Occipital lobe (tissue), 2 donors: ENCODE data around the gene NAXE. TPM values are rescaled to one million over a fixed set of nuclear protein-coding genes. Genes with fewer than 3 reads are reported as not detected.
A peak's percentile ranks its signal among the peaks of the same experiment; 100 is the strongest.
"Not testable (repeated sequence)": the region's sequence is repeated elsewhere in the genome, so short reads cannot be mapped to it uniquely, and the experiment has no call there.

Source experiments
- DNase-seq: peaks from one replicate; lab custom pipeline; 2025; lab: John Stamatoyannopoulos, UW
- total RNA-seq: library from RNA; depleted of rRNA; stranded (reverse); fragments of >200 nt; gene quantifications from one replicate; pipeline ENCODE4 v1.2.3, GENCODE V29; 2014

The NAXE gene
- total RNA-seq, 1 donor from 2014 or later = 26.5 TPM

GRCh38 chr1:156592910-156593660 is 1.5 kb downstream of the NAXE start:
- no peak for DNase-seq

GRCh38 chr1:156593661-156593989 is 2.0 kb downstream of the NAXE start:
- no peak for DNase-seq

GRCh38 chr1:156594190-156594589 is 2.6 kb downstream of the NAXE start:
- no peak for DNase-seq

- no peak for DNase-seq
Measured at GRCh38 chr1:156595016-156595415, 3.4 kb downstream of the NAXE start.

- DNase-seq = no peak
Measured at GRCh38 chr1:156596426-156596825, 4.8 kb downstream of the NAXE start.

GRCh38 chr1:156598125-156598524 is 6.5 kb downstream of the NAXE start:
- DNase-seq = no peak

GRCh38 chr1:156598731-156599432 is 7.3 kb downstream of the NAXE start:
- DNase-seq = no peak

GRCh38 chr1:156599811-156600210 is 8.2 kb downstream of the NAXE start:
- no peak for DNase-seq

GRCh38 chr1:156600733-156601121 is 9.2 kb downstream of the NAXE start:
- no peak for DNase-seq

- peak; percentile 85 for DNase-seq
Measured at GRCh38 chr1:156601122-156601830, 9.7 kb downstream of the NAXE start, which contains the start of gene GPATCH4. TSS of gene GPATCH4 (minus strand) at chr1:156601479.

- DNase-seq = no peak
Measured at GRCh38 chr1:156601892-156602291, 10.3 kb downstream of the NAXE start.

GRCh38 chr1:156602557-156602993 is 11.0 kb downstream of the NAXE start:
- no peak for DNase-seq

- not testable (repeated sequence) for DNase-seq
Measured at GRCh38 chr1:156607344-156607743, 15.8 kb downstream of the NAXE start.

- DNase-seq = peak; percentile 24
Measured at GRCh38 chr1:156608036-156608674, 16.6 kb downstream of the NAXE start.

GRCh38 chr1:156608981-156609380 is 17.4 kb downstream of the NAXE start:
- DNase-seq = no peak

- DNase-seq = not testable (repeated sequence)
Measured at GRCh38 chr1:156610072-156610471, 18.5 kb downstream of the NAXE start.

GRCh38 chr1:156612666-156613065 is 21.1 kb downstream of the NAXE start:
- no peak for DNase-seq

- DNase-seq = no peak
Measured at GRCh38 chr1:156615946-156616345, 24.4 kb downstream of the NAXE start.

GRCh38 chr1:156616463-156616862 is 24.9 kb downstream of the NAXE start:
- peak; percentile 75 for DNase-seq

- DNase-seq = peak; percentile 34
Measured at GRCh38 chr1:156618853-156619581, 27.4 kb downstream of the NAXE start, which contains the start of gene HAPLN2. TSS of gene HAPLN2 (plus strand) at chr1:156619415. CDS start at chr1:156623491, 4,076 bp downstream.

- no peak for DNase-seq
Measured at GRCh38 chr1:156619582-156619955, 28.0 kb downstream of the NAXE start.
